GM12873 (cell line): ENCODE measurements around the gene ZNF292.

Experiments used
- TF ChIP-seq, protein P1 (sequence below): IDR thresholded peaks from 2 replicates; pipeline ENCODE4 v1.5.1; 2012; ENCODE audit warnings: low read depth, mild to moderate bottlenecking, moderate library complexity, low read length, control low read depth; ENCODE audit not compliant: insufficient read depth; ENCODE audit errors: missing control alignments

The ZNF292 gene

DNA sequence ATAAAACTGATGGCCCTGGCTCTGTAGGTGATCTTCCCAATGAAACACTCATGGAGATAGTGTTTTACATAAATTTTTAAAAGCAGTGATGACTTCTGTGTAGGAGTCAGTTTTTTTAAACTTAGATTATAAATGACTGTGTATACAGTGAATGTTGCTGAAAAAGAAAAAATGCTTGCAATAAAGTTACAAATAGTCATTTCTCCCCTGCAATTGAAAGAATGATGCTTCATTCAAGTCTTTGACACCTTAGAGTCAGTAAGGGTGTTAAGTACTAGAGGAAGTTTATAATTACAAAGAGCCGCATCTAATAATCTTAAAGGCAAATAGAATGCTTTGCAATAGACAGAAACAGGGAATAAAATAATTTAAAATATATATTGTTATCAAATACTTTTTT, 27.6 kb downstream of the ZNF292 start:
- TF ChIP-seq, protein P1, sequence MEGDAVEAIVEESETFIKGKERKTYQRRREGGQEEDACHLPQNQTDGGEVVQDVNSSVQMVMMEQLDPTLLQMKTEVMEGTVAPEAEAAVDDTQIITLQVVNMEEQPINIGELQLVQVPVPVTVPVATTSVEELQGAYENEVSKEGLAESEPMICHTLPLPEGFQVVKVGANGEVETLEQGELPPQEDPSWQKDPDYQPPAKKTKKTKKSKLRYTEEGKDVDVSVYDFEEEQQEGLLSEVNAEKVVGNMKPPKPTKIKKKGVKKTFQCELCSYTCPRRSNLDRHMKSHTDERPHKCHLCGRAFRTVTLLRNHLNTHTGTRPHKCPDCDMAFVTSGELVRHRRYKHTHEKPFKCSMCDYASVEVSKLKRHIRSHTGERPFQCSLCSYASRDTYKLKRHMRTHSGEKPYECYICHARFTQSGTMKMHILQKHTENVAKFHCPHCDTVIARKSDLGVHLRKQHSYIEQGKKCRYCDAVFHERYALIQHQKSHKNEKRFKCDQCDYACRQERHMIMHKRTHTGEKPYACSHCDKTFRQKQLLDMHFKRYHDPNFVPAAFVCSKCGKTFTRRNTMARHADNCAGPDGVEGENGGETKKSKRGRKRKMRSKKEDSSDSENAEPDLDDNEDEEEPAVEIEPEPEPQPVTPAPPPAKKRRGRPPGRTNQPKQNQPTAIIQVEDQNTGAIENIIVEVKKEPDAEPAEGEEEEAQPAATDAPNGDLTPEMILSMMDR = no peak

DNA sequence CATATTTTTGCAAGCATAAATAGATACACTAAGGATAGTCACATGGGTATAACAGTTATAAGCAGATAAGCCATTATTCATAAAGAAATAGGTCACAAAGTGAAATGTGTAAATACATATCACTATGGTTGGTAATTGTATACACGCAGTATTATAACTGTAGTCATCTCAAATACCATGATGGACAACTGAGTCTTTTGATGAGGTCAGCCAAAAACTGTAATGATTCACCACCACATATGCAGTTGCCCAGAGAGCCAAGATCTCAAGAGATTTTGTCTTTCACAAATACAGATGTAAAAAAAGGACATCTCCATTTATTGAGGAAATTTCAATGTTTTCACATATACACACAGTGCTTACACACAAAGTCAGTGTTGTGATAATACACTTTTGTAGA, 28.3 kb downstream of the ZNF292 start:
- TF ChIP-seq, protein P1 = no peak

DNA sequence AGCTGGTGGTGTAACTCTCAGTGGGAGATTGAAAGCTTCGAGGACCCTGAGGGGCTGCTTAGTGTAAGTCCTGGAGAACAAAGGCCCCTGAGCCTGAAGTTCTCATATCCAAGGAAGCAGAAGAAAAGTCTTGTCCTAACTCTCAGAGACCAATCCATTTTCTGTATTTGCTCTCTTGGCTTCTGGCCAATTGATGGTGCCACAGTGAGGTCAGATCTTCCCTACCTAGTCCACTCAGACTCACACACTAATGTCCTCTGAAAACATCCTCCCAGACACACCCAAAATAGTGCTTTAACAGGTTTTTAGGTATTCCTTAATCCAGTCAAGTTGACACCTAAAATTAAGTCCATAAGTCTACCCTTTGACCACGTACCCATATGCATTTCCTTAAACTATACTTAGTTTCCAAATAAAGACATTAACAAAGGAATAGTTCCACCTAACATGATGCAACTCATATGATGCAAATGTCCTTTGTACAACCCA, 29.4 kb downstream of the ZNF292 start:
- TF ChIP-seq, protein P1 = no peak

DNA sequence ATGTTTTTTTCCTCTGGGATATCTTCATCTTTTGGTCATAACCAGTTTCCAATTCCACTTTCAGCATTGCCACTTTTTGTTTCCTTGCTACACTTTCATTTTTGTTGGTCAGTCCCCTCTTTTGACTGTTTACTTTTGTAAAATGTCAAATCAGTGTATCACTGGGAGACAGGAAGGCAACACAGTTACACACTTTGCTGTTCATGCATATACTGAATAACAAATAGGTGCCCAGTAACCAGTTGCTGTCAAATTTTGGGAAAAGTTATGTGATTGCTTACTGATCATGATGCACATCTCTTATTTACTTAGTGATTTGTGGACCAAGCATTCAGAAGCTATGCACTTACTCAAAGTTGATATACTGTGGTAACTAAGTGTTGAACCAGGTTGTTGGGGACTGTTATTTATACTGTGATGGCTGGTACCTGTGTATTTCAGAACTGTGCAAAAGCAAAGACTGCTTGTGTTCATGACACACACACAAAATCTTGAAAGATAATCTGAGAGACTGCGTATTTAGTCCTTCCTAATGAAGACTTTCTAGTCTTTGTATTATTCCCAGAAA, 41.0 kb downstream of the ZNF292 start:
- TF ChIP-seq, protein P1 = no peak

DNA sequence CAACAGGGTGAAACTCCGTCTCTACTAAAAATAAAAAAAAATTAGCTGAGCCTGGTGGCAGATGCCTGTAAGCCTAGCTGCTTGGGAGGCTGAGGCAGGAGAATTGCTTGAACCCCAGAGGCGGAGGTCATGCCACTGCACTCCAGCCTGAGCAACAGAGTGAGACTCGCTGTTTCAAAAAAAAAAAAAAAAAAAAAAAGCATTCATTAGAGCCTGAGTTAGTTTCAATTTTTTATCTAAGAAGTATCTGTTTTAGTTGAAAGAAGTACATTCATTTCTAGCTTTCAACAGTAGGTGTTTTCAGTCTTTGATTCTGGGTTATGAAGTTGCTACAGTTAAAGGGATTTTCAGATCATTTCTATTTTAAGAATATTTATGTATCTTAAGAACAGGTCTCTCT, 42.2 kb downstream of the ZNF292 start:
- TF ChIP-seq, protein P1 = no peak

DNA sequence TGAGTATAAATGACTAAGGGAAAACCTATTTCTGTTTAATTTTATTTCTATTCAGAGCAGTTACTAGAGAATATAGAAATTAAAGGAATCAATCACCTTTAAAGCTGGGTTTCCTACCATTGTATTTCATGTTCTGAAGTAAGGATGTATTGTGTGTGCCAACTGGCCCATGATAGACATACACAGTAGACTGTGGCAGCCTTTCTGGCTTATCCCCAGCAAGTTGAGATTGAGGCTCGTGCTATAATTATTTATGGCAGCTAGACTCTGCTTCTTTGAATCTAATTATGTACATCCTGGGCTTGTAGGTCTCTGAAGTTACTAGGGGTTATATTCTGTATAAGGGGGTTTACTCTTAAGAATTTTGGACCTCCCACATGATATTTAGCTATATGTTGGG, 44.4 kb downstream of the ZNF292 start:
- TF ChIP-seq, protein P1 = no peak

DNA sequence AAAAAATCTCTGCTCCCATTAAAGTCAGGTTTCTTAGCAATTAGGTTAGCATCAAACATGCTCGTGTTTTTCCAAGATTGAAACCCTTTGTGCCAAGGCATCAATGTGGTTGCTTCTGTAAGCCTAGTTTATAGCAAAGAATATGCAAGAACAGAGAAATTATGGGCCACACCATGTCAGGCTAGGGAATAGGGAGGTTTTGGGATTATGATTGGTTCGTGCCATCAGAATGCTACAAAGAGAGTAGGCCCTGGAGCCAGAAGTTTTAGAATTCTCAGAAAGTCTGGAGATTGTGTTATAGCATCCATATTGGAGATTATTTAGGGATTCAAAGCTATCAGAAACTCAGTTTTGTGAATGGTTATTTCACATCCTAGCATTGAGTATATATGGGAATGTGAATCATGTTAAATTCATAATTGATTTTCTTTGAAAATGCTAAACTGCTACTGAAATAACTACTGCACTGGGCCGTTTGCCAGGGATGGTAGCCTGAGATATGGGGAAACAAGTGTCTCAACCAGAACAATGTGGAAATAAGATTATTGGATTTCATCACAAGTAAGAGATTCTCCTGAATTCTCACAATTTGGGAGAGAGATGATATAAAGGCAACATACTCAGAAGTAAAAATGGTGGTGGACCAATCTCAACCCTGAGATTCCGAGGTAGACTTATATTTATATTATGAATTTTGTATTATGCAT, 45.3 kb downstream of the ZNF292 start:
- TF ChIP-seq, protein P1 = no peak
